Prostate gland (tissue), 2 donors: Measurements from ENCODE around the gene BCR. TPM values are rescaled to one million over a fixed set of nuclear protein-coding genes. Genes with fewer than 3 reads are reported as not detected.

ENCODE experiments used
- DNase-seq: peaks from one replicate; pipeline ENCODE4 v3.0.0-alpha.2; 2019; ENCODE audit warnings: low spot score
- H3K27ac ChIP-seq, 2 donors: fragments of 200-600 bp; sonication (generic); 2 replicates each; pipeline ENCODE4 v1.5.1; 2017 to 2019
- H3K27me3 ChIP-seq: fragments of 200-600 bp; sonication (generic); replicated peaks from 2 replicates; pipeline ENCODE4 v1.5.1; 2019; ENCODE audit not compliant: insufficient read depth
- H3K36me3 ChIP-seq, 2 donors: fragments of 200-600 bp; sonication (generic); 1 replicate in 1 of 2; 2 replicates in 1 of 2; pipeline versions ENCODE4 v1.5.1 to v1.8.1; 2017 to 2019
- H3K4me1 ChIP-seq: fragments of 200-600 bp; sonication (generic); replicated peaks from 2 replicates; pipeline ENCODE4 v1.5.1; 2019
- H3K4me3 ChIP-seq, 2 donors: fragments of 200-600 bp; sonication (generic); 2 replicates each; pipeline ENCODE4 v1.5.1; 2017 to 2019
- H3K9me3 ChIP-seq: fragments of 200-600 bp; sonication (generic); 2 replicates; pipeline ENCODE4 v1.5.1; 2017
- CTCF ChIP-seq, 4 experiments: fragments of 200-600 bp in 2 of 4; fragments of 450-650 bp in 2 of 4; sonication (generic) in 2 of 4; IDR thresholded peaks; 1 replicate in 3 of 4; 2 replicates in 1 of 4; pipeline ENCODE4 v1.5.1; 2016 to 2019; ENCODE audit warnings: antibody characterized with exemption in 4 of 4, mild to moderate bottlenecking in 2 of 4, moderate library complexity in 2 of 4
- POLR2A ChIP-seq: fragments of 450-650 bp; IDR thresholded peaks from one replicate; pipeline ENCODE4 v1.6.1; 2016; ENCODE audit warnings: antibody characterized with exemption, mild to moderate bottlenecking
- POLR2AphosphoS5 ChIP-seq: sonication (generic); formaldehyde crosslinking; IDR thresholded peaks from one replicate; pipeline ENCODE4 v1.6.1; 2017; ENCODE audit warnings: antibody characterized with exemption
- WGBS: methylation state at CpG from one replicate; pipeline ENCODE4 v1.1.5; 2018; 5-methylcytosine and 5-hydroxymethylcytosine counted together
- intact Hi-C: fragments of 100-400 bp; cut with DNase I; formaldehyde crosslinking; loops from one replicate; pipeline ENCODE4 v1.14.2; 2022
- total RNA-seq, 2 donors: library from RNA; depleted of rRNA; stranded (reverse); fragments of >200 nt; gene quantifications; one replicate each; pipeline ENCODE4 v1.1.0, GENCODE V29; 2016

The BCR gene
- total RNA-seq, 2 donors from 2014 or later: 32.7 to 88.8 TPM

- 97% methylated on average over 10 of the region's 10 CpGs for WGBS
- no peak for DNase-seq
- Histone ChIP-seq H3K4me1 (no peaks in the 10 kb centered on the region), H3K36me3 (no peaks in the 10 kb centered on the region), H3K27ac (no peak overlapping the region), H3K9me3 (no peaks in the 10 kb centered on the region), H3K27me3 (no peaks in the 10 kb centered on the region), H3K4me3 (no peak overlapping the region)
- TF ChIP-seq POLR2A: no peak
- TF ChIP-seq POLR2AphosphoS5: no peak
- TF ChIP-seq CTCF (IDR thresholded peaks at IDR 0.05): no peak
- intact Hi-C loops: no loop called here
These were observed 39.0 kb downstream of the BCR start for GRCh38 chr22:23219317-23219716.

- H3K27me3 ChIP-seq: no peaks in the 10 kb centered on the region
- H3K27ac ChIP-seq: no peak overlapping the region
- no peaks in the 10 kb centered on the region for H3K9me3 ChIP-seq
- no peaks in the 10 kb centered on the region for H3K36me3 ChIP-seq
- intact Hi-C loops: no loop called here
- no peaks in the 10 kb centered on the region for H3K4me1 ChIP-seq
- no peak overlapping the region for H3K4me3 ChIP-seq
- WGBS: 77% methylated on average over 12 of the region's 12 CpGs
- no peak for TF ChIP-seq POLR2AphosphoS5
- TF ChIP-seq CTCF (IDR thresholded peaks at IDR 0.05): no peak
- TF ChIP-seq POLR2A: no peak
- DNase-seq: no peak
These were observed 39.6 kb downstream of the BCR start for GRCh38 chr22:23219822-23220484.

- 77% methylated on average over 11 of the region's 11 CpGs for WGBS
- Histone ChIP-seq H3K4me1 (peaks cover 5% of the 10 kb centered on the region), H3K4me3 (no peak overlapping the region), H3K27ac (no peak overlapping the region), H3K9me3 (no peaks in the 10 kb centered on the region), H3K36me3 (no peaks in the 10 kb centered on the region), H3K27me3 (no peaks in the 10 kb centered on the region)
- TF ChIP-seq CTCF (IDR thresholded peaks at IDR 0.05) (no peak), POLR2AphosphoS5 (no peak), POLR2A (no peak)
- intact Hi-C loops: no loop called here
- no peak for DNase-seq
These were observed 40.4 kb downstream of the BCR start for GRCh38 chr22:23220485-23221350.

- intact Hi-C loops: no loop called here
These were observed 41.1 kb downstream of the BCR start for GRCh38 chr22:23221351-23221804.

More at GRCh38 chr22:23221351-23221804, 41.1 kb downstream of the BCR start:
- TF ChIP-seq CTCF (IDR thresholded peaks at IDR 0.05): no peak
- no peak for TF ChIP-seq POLR2A
- no peak for TF ChIP-seq POLR2AphosphoS5
- Histone ChIP-seq H3K27ac (no peak overlapping the region), H3K9me3 (no peaks in the 10 kb centered on the region), H3K4me1 (peaks cover 7% of the 10 kb centered on the region), H3K36me3 (no peaks in the 10 kb centered on the region), H3K27me3 (no peaks in the 10 kb centered on the region), H3K4me3 (no peak overlapping the region)
- WGBS: 98% methylated on average over 3 of the region's 3 CpGs
- DNase-seq: no peak
